CD4-positive, alpha-beta T cell treated with Interleukin-1 beta for 1 hour (primary cell): ENCODE data around the gene LRRC27.
A peak's percentile ranks its signal among the peaks of the same experiment; 100 is the strongest.

ENCODE experiments used
- DNase-seq, 2 donors: peaks; one replicate each; pipeline ENCODE4 v3.0.0-alpha.2; 2020 to 2022

Gene LRRC27

DNA sequence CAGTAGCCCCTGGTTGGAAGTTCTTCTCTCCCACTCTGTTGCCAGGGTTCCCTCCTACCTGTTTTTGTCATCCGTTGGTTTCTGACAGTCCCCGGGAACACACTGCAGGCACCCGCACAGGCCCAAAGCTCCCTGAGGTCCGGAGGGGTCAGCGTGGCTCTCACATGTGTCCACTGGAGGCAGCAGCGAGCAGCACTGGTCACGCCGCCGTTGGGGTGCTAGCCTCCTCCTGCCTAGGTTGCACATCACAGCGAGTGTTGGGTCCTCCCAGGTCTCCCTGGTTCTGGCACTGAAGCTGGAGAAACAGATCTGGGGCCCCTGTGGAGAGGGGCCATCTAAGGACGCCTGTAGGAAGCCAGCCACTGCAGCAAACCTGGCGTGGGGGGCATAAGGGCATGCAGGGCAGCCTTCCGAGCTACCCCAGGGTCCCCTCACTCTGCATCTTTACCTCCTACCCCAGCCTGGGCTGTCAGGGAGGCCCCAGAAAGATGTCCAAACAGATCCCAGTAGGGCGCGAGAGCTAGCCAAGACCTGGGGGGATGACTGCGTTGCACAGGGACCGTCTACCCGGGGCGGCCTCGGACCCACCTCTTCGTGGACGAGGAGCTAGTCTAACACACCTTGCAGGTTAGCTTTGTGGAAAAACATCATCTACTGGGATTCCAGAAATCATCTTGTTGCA lies 28.9 kb downstream of the LRRC27 start:
- DNase-seq = peak; percentile 17

- no peak for DNase-seq
These were observed 29.6 kb downstream of the LRRC27 start for GRCh38 chr10:132361581-132362101.

- DNase-seq = no peak
These were observed 30.2 kb downstream of the LRRC27 start for GRCh38 chr10:132362151-132362611.

DNA sequence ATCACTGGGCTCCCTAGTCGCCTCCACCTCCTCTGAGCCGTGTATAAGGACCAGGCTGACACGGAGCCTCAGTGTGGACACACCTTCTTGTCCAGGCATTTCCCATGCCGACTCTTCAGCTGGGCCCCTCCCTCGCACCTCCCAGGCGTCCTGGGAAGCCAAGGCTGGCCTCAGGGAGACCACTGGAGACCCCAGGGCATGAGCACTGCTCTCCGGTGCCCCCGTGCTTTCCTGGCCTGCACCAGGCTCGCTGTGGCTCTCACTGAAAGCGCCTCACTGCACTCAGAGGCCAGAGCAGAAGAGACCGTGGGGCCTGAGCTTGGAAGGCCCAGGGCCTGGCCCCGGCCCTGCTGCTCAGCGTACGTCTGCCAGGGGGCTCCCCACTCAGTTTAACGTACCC lies 31.4 kb downstream of the LRRC27 start:
- no peak for DNase-seq

- no peak for DNase-seq
These were observed 32.1 kb downstream of the LRRC27 start for GRCh38 chr10:132363921-132364593.

DNA sequence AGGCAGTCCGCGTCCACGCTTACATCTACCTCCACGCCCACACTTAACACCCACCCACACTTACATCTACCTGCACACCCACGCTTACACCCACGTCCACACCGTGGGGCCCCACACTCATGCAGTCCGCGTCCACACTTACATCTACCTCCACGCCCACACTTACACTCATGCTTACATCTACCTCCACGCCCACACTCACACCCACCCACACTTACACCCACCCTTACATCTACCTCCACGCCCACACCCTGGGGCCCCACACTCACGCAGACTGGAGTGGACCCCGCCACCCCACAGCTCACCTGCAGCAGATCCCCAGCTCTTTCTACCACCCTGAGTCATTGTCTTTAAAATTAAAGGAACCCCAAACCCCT lies 32.6 kb downstream of the LRRC27 start:
- no peak for DNase-seq

DNA sequence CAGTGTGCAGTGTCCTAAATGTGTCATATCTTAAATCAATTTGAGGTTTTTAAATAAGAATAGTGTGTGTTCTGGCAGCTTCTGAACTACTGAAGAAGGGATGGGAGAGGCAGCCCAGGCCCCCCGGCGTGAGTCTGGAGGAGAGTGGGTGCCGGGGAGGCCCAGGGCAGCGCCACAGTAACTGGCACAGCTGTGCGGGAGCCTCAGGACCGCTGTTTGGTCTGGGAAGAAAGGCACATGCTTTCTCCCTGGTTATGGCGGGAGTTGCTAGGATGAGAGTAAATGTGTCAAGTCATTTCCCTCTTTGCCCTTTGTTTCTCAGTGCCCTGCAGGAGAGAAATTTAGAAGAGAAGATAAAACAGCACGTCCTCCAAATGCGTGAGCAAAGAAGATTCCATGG lies 33.1 kb downstream of the LRRC27 start:
- DNase-seq = no peak

GRCh38 chr10:132366006-132366405 lies 34.0 kb downstream of the LRRC27 start:
- DNase-seq = no peak

DNA sequence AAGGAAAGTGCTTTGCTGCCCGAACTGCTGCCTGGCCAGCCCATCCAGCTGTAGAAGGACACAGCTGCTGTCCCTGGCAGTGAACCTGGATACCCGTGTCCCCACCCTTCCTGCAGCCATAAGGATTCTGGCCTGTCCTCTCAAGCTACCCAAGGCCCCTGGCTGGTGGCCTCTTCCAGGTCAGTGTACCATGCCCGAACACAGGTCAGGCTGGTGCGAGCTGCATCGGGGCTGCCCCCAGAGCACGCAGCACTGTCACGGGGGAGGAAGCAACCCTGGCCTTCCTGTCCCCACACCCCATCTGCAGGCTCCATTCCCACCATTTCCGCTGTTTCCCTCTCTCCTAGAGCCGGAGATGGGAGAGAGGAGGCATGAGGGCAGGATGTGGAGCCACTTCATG lies 34.5 kb downstream of the LRRC27 start:
- DNase-seq = no peak

DNA sequence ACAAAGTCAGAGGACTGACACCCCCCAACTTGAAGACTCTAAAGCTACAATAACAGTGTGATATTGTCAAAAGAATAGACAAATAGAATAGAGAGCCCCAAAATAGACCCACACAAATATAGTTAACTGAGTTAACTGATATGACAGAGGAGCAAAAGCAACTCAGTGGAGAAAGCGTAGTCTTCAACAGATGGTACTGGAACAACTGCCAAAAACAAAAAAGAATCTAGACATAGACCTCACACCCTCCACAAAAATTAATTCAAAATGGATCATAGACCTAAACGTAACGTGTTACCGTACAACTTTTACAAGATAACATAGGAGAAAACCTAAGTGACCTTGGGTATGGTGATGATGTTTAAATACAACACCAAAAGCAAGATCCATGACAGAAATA lies 36.4 kb downstream of the LRRC27 start:
- no peak for DNase-seq

DNA sequence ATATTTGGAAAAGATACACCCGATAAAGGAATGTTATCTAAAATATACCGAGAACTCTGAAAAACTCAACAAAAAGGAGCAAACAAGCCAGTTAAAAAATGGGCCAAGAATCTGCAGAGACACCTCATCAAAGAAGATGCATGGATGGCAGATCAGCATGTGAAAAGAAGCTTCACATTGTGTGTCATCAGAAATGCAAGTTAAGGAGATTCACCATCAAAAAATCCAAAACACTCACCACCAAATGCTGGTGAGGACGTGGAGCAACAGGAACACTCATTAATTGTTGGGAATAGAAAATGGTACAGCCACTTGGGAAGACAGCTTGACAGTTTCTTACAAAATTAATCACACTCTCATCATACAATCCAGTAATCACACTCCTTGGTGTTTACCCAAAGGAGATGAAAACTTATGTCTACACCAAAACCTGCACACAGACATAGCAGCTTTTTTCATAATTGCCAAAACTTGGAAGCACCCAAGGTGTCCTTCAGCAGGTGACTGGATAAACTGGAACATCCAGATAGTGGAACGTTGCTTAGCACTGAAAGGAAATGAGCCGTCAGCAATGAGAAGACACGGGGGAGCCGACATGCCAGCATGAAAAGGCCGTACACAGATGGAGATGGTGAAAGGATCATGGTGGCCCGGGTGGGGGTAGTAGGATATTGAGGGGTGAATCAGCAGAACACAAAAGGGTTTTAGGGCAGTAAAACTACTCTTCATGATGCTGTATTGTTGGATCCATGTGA lies 37.1 kb downstream of the LRRC27 start:
- no peak for DNase-seq

- DNase-seq = no peak
These were observed 37.7 kb downstream of the LRRC27 start for GRCh38 chr10:132369636-132370185.

DNA sequence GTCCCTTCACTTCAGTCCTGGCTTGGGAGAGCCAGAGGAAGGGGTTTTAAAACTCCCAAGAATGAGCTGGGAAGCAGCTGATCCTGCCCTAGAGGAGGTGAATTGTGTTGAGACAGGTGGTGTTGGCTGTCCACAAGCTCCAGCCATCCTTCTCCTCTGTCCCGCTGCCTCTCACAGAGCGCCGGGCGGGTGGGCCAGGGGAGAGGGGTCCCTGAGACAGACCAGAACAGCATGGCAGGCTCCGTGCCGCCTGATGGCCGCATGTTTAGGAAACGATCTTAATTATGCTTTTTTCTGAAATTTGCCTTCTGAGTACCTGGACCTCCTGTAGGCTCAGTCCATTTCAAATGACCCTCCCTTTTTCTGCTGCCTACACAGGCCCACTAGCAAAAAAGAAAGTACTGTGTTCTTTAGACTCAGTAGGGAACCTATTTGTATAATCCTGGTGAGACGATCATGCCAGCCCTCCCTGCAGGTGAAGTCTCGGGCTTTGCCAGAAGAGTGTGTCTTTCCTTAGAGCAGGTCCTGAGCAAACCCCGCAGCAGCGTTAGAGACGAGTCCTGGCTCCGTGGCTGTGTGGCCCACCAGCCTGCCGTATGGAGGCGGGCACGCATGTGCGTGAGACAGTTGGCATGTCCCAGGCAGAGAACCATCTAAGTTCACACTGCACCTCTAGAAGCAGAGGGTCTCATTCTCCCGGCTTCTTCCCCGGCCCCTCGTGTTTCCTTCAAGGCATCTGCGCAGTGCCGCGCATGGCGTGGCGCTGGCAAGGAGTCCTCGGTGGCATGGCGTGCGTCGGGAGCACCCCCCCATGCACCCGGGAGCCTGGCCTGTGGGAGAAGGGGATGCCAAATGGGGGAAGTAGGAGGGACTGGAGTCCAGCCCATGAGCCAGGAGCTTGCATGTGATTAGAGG lies 38.7 kb downstream of the LRRC27 start:
- DNase-seq = no peak

GRCh38 chr10:132371641-132372081 lies 39.7 kb downstream of the LRRC27 start:
- no peak for DNase-seq

DNA sequence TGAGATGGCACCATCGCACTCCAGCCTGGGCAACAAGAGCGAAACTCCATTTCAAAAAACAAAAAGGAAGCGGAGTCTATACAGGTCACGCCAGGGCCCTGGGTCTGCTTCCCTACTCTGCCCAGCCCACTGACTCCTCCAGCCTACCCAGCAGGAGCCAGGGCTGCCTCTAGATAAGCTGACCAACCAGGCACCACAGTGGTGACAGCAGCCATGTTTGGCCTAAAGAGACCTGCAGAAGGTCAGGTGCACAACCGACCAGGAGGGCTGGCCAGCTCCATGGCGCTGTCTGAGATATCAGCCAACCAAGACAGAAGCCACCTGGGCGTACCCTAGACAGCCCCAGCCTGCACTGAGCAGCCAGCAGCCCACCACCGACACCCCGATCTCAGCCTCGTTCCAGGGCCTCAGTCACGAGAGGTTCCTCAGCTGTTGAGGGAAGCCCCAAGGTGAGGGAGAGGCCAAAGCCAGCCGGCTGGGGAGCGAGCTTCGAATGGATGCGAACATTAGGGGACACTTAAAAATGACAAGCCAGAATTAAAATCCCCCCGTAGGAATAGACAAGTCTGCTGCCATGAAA lies 40.6 kb downstream of the LRRC27 start:
- DNase-seq = no peak

DNA sequence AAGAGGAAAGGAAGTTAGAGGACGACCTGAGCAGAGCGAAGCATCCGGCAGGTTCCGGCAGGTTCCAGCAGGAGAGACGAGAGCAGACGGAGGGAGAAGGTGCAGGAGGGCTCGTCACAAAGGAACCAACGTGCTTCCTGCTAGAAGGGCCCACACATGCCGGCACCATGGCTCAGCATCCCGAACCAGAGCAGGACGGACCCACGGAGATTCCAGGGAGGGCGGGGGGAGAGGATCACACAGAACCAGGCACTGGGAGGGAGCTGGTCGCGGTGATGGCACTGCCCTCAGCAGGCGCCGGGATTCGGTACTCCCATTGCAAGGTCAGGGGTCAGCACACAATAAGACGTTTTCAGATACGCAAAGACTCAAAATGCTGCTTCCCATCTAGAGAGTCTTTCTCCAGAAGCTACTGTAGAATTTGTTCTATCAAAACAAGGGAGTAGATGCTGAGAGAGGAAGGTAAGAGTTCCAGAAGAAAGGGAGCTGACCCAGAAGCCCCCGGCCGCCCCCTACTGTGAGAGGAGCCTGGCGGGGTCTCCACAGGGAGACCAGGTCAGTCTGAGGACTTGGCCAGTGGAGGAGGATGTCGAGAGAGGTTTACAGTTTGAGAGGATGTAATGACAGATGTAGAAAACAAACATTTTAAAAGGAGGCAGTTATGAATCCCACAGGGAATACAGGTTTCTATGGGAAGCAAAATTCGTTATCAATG lies 41.4 kb downstream of the LRRC27 start:
- DNase-seq = no peak

DNA sequence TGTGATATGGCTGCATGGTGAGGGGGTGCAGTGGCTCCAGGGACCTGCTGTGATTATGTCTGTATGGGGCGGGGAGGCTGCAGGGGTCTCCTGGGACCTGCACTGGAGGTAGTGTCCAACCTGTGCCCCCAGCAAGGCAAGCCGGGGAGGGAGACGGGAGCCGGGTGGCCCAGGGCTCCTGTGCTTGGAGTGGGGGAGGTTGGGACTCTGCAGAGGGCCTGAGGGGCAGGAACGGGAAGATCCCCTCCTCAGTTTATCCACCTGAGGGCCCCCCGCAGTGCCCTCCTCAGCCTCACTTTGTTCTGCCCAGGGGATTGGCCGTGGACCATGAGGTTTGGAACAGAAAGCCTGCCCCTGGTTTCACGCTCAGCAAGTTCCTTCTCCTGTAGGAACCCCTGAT lies 42.2 kb downstream of the LRRC27 start:
- DNase-seq = no peak

- no peak for DNase-seq
These were observed 42.6 kb downstream of the LRRC27 start for GRCh38 chr10:132374612-132375011.

DNA sequence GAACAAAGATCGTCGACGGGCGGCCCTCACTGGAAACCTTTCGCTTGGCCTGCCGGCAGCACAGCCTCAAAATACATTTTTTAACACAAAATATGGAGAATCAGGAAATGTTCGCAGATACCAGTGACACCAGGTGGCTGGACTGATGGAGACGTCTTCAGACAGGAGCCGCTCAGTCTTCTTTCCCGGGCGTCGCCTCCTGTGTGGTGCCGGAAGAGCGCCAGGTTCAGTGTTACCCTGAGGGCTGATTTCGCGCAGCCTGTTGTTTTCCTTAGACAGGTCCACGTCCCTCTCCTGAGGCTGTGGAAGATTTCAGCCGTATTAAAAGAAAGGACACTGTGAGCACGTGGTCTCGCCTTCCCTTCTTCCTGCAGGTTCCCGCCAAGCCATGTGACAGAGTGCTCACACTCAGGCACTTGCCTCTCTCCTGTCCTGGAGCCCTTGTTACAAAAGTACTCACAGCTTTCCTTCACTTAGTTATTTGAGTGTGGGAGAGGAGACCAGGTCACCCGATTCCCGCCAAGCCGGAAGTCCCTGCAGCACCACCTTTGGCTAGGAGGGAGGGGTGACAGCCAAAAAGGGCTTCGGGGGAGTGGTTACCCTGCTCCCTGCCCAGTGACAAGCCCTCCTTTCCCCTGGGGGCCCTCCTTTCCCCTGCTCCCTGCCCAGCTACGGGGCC lies 43.3 kb downstream of the LRRC27 start:
- DNase-seq = no peak

DNA sequence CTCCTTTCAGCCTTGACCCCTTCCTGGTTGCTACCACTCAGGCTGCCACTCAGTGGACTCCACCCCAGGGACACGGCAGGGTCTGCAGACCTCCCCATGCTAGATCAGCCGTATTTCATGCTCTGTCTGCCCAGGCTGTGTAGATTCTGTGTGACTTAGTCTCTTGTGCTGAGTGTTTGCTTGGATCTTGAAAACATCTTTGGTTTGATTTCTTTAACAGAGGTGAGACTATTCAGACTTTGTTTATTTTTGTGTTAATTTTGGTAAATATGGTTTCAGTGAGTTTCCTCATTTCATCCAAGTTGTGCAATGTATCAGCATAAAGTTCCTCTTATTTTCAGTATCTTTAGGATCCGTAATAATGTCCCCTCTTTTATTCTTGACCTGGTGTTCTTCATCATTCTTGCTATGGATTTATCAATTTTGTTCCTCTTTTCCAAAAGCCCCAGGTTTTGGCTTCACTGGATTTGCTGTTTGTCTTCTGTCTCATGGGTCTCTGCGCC lies 43.9 kb downstream of the LRRC27 start:
- DNase-seq = no peak
